Sigmoid colon (tissue), 7 donors: ENCODE measurements around the gene ATOSB. TPM values are rescaled to one million over a fixed set of nuclear protein-coding genes. Genes with fewer than 3 reads are reported as not detected.

ENCODE experiments used
- DNase-seq: peaks from one replicate; pipeline ENCODE4 v3.0.0-alpha.2; 2019
- H3K27ac ChIP-seq, 4 donors: fragments of 200-600 bp; sonication (generic); one replicate each; pipeline ENCODE4 v1.5.1; 2016 to 2019; ENCODE audit warnings: mild to moderate bottlenecking in 1 of 4
- H3K27me3 ChIP-seq, 3 donors: fragments of 200-600 bp; sonication (generic); one replicate each; pipeline ENCODE4 v1.5.1; 2019; ENCODE audit warnings: mild to moderate bottlenecking in 1 of 3
- H3K36me3 ChIP-seq, 4 donors: fragments of 200-600 bp; sonication (generic); one replicate each; pipeline ENCODE4 v1.5.1; 2016 to 2019
- H3K4me1 ChIP-seq, 4 donors: fragments of 200-600 bp; sonication (generic); one replicate each; pipeline ENCODE4 v1.5.1; 2017 to 2019
- H3K4me3 ChIP-seq, 4 donors: fragments of 200-600 bp; sonication (generic); one replicate each; pipeline ENCODE4 v1.5.1; 2017 to 2019; ENCODE audit warnings: mild to moderate bottlenecking in 2 of 4, moderate library complexity in 1 of 4
- H3K9me3 ChIP-seq, 4 donors: fragments of 200-600 bp in 3 of 4; sonication (generic) in 3 of 4; one replicate each; pipeline versions ENCODE4 v1.5.1 to v1.6.1; 2013 to 2019
- CTCF ChIP-seq, 4 experiments: fragments of 450-650 bp in 3 of 4; fragments of 200-600 bp in 1 of 4; IDR thresholded peaks; one replicate each; pipeline ENCODE4 v1.5.1; 2016 to 2019; ENCODE audit warnings: antibody characterized with exemption in 4 of 4, mild to moderate bottlenecking in 3 of 4, moderate library complexity in 2 of 4
- EP300 ChIP-seq, 4 donors: sonication (generic); formaldehyde crosslinking; IDR thresholded peaks; one replicate each; pipeline ENCODE4 v1.6.1; 2017; ENCODE audit warnings: antibody characterized with exemption in 4 of 4
- POLR2A ChIP-seq, 2 donors: fragments of 450-650 bp; IDR thresholded peaks; one replicate each; pipeline ENCODE4 v1.6.1; 2016; ENCODE audit warnings: antibody characterized with exemption in 2 of 2, mild to moderate bottlenecking in 2 of 2, moderate library complexity in 2 of 2
- POLR2AphosphoS5 ChIP-seq, 4 donors: sonication (generic); formaldehyde crosslinking; IDR thresholded peaks; one replicate each; pipeline ENCODE4 v1.6.1; 2017; ENCODE audit warnings: antibody characterized with exemption in 4 of 4
- WGBS, 2 donors: extraction: QIAGEN DNeasy Blood & Tissue Kit; methylation state at CpG; one replicate each; pipeline ENCODE4 v1.1.7; 2013; 5-methylcytosine and 5-hydroxymethylcytosine counted together
- intact Hi-C: fragments of 100-400 bp; cut with DNase I; formaldehyde crosslinking; loops from one replicate; pipeline ENCODE4 v1.15.1; 2023
- polyA plus RNA-seq, 3 donors: library from polyadenylated mRNA; stranded (reverse); fragments of 200-250 nt; gene quantifications; one replicate each; pipeline ENCODE4 v1.2.3, GENCODE V29; 2013
- total RNA-seq, 4 donors: library from RNA; depleted of rRNA; stranded (reverse); fragments of >200 nt; gene quantifications; one replicate each; pipeline ENCODE4 v1.1.0, GENCODE V29; 2016
- donor health status: healthy with polysubstance abuse.
- donor health status: Bipolar disorder and iron deficiency.
- donor health status: healthy.

Gene ATOSB
- total and polyA plus RNA-seq, 7 donors: 10.5 to 27.3 (median 19.4) TPM

- Histone ChIP-seq H3K27me3 (no peaks in the 10 kb centered on the region), H3K4me1 (peaks cover 0 to 42% (median 33%) of the 10 kb centered on the region in 4 donors), H3K9me3 (no peaks in the 10 kb centered on the region), H3K36me3 (peaks cover 54 to 61% (median 58%) of the 10 kb centered on the region in 4 donors), H3K27ac (no peak overlapping the region), H3K4me3 (no peak overlapping the region)
- TF ChIP-seq POLR2A (IDR thresholded peaks at IDR 0.05): no peak
- no peak for TF ChIP-seq POLR2AphosphoS5 (IDR thresholded peaks at IDR 0.05)
- TF ChIP-seq EP300 (IDR thresholded peaks at IDR 0.05): no peak
- TF ChIP-seq CTCF (IDR thresholded peaks at IDR 0.05): no peak
- 96 to 98% methylated on average over 1 of the region's 1 CpG for WGBS, 2 donors
- no peak for DNase-seq
- intact Hi-C loops: no loop called here
Measured at GRCh38 chr9:35067056-35067455, 48.6 kb downstream of the ATOSB start.

GRCh38 chr9:35060548-35061207, 55.0 kb downstream of the ATOSB start:
- Histone ChIP-seq H3K36me3 (peaks cover 89 to 100% (median 96%) of the 10 kb centered on the region in 4 donors), H3K4me3 (no peak overlapping the region), H3K9me3 (no peaks in the 10 kb centered on the region), H3K4me1 (no peaks in the 10 kb centered on the region), H3K27ac (no peak overlapping the region), H3K27me3 (no peaks in the 10 kb centered on the region)
- TF ChIP-seq POLR2A (IDR thresholded peaks at IDR 0.05) (no peak), POLR2AphosphoS5 (IDR thresholded peaks at IDR 0.05) (no peak), EP300 (IDR thresholded peaks at IDR 0.05) (no peak), CTCF (IDR thresholded peaks at IDR 0.05) (no peak)
- intact Hi-C loops: no loop called here
- DNase-seq: no peak
- 81 to 94% methylated on average over 11 of the region's 11 CpGs for WGBS, 2 donors

- no peak overlapping the region for H3K27ac ChIP-seq
- WGBS, 2 donors: 95 to 96% methylated on average over 10 of the region's 10 CpGs
- H3K27me3 ChIP-seq: no peaks in the 10 kb centered on the region
- TF ChIP-seq POLR2AphosphoS5 (IDR thresholded peaks at IDR 0.05) (no peak), CTCF (IDR thresholded peaks at IDR 0.05) (no peak), POLR2A (IDR thresholded peaks at IDR 0.05) (no peak), EP300 (IDR thresholded peaks at IDR 0.05) (no peak)
- no peak overlapping the region for H3K4me3 ChIP-seq
- H3K4me1 ChIP-seq: no peaks in the 10 kb centered on the region
- no peaks in the 10 kb centered on the region for H3K9me3 ChIP-seq
- no peak for DNase-seq
- peaks cover 77 to 100% (median 90%) of the 10 kb centered on the region in 4 donors for H3K36me3 ChIP-seq
- intact Hi-C loops: no loop called here
Measured at GRCh38 chr9:35059438-35059837, 56.2 kb downstream of the ATOSB start.

GRCh38 chr9:35057271-35057620, 58.4 kb downstream of the ATOSB start:
- intact Hi-C loops: no loop called here
- Histone ChIP-seq H3K4me3 (no peak overlapping the region), H3K27me3 (no peaks in the 10 kb centered on the region), H3K9me3 (no peaks in the 10 kb centered on the region), H3K36me3 (peaks cover 56 to 92% (median 68%) of the 10 kb centered on the region in 4 donors), H3K27ac (no peak overlapping the region), H3K4me1 (no peaks in the 10 kb centered on the region)
- 97% methylated on average over 8 of the region's 8 CpGs for WGBS, 2 donors
- DNase-seq: no peak
- TF ChIP-seq POLR2AphosphoS5 (IDR thresholded peaks at IDR 0.05) (no peak), CTCF (IDR thresholded peaks at IDR 0.05) (no peak), POLR2A (IDR thresholded peaks at IDR 0.05) (no peak), EP300 (IDR thresholded peaks at IDR 0.05) (no peak)
